Fibroblast of mammary gland (primary cell): ENCODE measurements around the gene TRPM3.

Experiments used
- DNase-seq: peaks from one replicate; pipeline ENCODE4 v3.0.0-alpha.2; 2010; ENCODE audit warnings: low read depth
- H3K4me3 ChIP-seq: 2 replicates; pipeline ENCODE4 v1.5.1; 2011; ENCODE audit warnings: low read depth, mild to moderate bottlenecking, low read length, moderate library complexity; ENCODE audit not compliant: control insufficient read depth
- CTCF ChIP-seq: conservative IDR thresholded peaks from 2 replicates; pipeline ENCODE4 v1.5.1; 2011; ENCODE audit warnings: low read depth, low read length, inconsistent platforms; ENCODE audit not compliant: control insufficient read depth, insufficient read depth

The TRPM3 gene

GRCh38 chr9:70531311-70531710, 590.1 kb downstream of the TRPM3 start:
- no peak for TF ChIP-seq CTCF
- no peak overlapping the region for H3K4me3 ChIP-seq
- DNase-seq, result peak; percentile 30

GRCh38 chr9:70530716-70531115, 590.7 kb downstream of the TRPM3 start:
- no peak overlapping the region for H3K4me3 ChIP-seq
- DNase-seq, result no peak
- no peak for TF ChIP-seq CTCF

- no peak overlapping the region for H3K4me3 ChIP-seq
- no peak for TF ChIP-seq CTCF
- DNase-seq, result peak; percentile 44
Observed at GRCh38 chr9:70529833-70530232, 591.6 kb downstream of the TRPM3 start.

GRCh38 chr9:70529377-70529776, 592.0 kb downstream of the TRPM3 start:
- no peak for DNase-seq
- TF ChIP-seq CTCF, result no peak
- no peak overlapping the region for H3K4me3 ChIP-seq

- H3K4me3 ChIP-seq, result no peak overlapping the region
- no peak for DNase-seq
- no peak for TF ChIP-seq CTCF
Observed at GRCh38 chr9:70526902-70527301, 594.5 kb downstream of the TRPM3 start.

GRCh38 chr9:70525519-70525918, 595.9 kb downstream of the TRPM3 start:
- TF ChIP-seq CTCF, result no peak
- peak; percentile 78 for DNase-seq
- no peak overlapping the region for H3K4me3 ChIP-seq
